ENCODE data around the gene PLEKHG3. TPM values are rescaled to one million over a fixed set of nuclear protein-coding genes. Genes with fewer than 3 reads are reported as not detected.

The PLEKHG3 gene
- total RNA-seq, 2 experiments from 2014 or later, result 6.3 to 7.1 TPM

DNA sequence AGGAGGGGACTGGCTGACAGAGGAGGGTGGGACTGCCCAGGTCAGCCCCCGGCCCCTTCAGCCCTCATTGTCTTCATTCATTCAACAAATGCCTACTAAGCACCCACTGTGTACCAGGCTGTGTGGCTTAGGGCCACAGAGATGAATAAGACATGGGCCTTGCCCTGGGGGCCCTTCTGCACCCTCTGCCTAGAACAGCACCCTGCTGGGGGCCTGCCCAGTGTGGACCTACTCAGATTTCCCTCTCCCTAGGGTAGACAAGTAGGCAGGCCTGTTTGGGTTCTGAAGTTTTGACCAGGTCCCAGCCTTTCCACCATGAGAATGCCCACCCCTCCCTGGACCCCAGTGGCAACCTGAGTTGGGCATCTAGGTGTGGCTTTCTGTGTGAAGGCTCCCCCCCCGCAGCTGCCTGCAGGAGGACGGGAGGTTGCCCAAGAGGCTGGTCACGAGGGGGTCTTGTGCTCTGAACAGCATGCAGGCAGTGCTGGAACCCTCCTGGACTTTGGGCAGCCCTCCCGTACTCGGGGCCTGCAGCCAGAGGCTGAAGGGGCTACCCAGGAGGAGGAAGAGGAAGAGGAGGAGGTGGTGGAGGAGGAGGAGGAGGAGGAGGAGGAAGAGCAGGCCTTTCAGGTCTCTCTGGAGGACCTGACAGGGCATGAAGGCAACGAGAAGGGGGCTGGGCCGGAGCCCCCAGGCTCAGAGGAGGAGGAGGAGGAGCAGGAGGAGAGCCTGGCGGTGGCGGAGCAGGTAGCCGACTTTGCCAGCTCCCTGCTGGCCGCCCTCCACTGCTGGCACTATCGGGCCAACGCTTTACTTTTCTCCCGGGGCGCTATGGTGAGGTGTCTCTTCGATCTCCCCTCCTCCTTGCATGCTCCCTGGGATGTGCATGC lies 33.4 kb downstream of the PLEKHG3 start:
- Mint-ChIP-seq H3K27me3 (no peaks in the 10 kb centered on the region), H3K36me3 (ENCODE audit: low read depth) (peaks cover 2% of the 10 kb centered on the region), H3K27ac (no peak overlapping the region), H3K4me3 (no peak overlapping the region), H3K9me3 (ENCODE audit: low read depth) (no peaks in the 10 kb centered on the region), H3K4me1 (peaks cover 10% of the 10 kb centered on the region)
- ChIA-PET POLR2A (no interaction called here), CTCF (no interaction called here)
- DNase-seq (no peak), ATAC-seq (no peak)
- intact Hi-C loops (cut with DNase I, micrococcal nuclease), result no loop called here

DNA sequence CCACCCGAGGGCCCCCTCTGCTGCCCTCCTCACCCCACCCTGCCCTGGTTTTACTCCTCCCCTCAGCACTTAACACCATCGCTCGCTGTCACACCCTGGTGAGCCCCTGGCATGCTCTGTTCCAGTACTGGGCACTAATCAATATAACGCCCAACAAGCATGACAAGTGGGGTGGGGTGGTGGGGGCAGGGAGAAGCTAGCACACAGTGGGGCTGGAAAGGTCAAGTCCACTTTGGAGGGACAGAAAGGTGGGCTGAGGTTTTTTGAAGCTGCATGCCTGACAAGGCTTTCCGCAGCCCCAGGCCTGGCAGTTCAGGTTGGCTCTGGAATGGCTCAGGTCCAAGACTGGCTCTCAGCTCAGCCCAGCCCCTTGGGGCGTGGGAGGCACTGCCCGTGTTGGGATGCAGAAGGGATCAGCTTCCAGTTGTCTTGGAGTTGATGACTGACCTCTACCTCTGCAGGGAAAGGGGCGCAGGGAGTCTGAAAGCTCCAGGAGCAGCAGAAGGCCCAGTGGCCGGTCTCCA lies 34.1 kb downstream of the PLEKHG3 start:
- CTCF ChIA-PET, result interaction anchor here (0.6 to 0.7 kb wide), 2 partner anchors 9 to 39 kb away, joined by 3 read pairs; no protein-coding TSS in a partner anchor
- intact Hi-C loops (cut with DNase I, micrococcal nuclease), result no loop called here
- DNase-seq, result no peak
- Mint-ChIP-seq H3K9me3 (ENCODE audit: low read depth) (no peaks in the 10 kb centered on the region), H3K4me3 (no peak overlapping the region), H3K27me3 (no peaks in the 10 kb centered on the region), H3K4me1 (peaks cover 10% of the 10 kb centered on the region), H3K36me3 (ENCODE audit: low read depth) (peaks cover 2% of the 10 kb centered on the region), H3K27ac (no peak overlapping the region)
- POLR2A ChIA-PET, result no interaction called here
- ATAC-seq, result no peak

DNA sequence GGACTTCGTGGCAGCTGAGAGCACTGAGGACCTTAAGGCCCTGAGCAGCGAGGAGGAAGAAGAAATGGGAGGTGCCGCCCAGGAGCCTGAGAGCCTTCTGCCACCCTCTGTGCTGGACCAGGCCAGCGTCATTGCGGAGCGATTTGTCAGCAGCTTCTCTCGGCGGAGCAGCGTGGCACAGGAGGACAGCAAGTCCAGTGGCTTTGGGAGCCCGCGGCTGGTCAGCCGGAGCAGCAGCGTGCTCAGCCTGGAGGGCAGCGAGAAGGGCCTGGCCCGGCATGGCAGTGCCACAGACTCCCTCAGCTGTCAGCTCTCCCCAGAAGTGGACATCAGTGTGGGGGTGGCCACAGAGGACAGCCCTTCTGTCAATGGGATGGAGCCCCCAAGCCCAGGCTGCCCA lies 37.0 kb downstream of the PLEKHG3 start:
- H3K9me3 Mint-ChIP-seq (ENCODE audit: low read depth), result peaks cover 3% of the 10 kb centered on the region
- CTCF ChIA-PET, result interaction anchor here (2.0 kb wide), 1 partner anchor 20 kb away, joined by 4 read pairs; no protein-coding TSS in a partner anchor

DNA sequence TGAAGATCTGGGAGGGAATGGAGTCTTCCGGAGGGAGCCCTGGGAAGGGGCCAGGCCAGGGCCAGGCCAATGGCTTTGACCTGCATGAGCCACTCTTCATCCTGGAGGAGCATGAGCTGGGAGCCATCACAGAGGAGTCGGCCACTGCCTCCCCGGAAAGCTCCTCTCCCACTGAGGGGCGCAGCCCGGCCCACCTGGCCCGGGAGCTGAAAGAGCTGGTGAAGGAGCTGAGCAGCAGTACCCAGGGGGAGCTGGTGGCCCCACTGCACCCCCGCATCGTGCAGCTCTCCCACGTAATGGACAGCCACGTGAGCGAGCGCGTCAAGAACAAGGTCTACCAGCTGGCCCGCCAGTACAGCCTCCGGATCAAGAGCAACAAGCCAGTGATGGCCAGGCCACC lies 37.7 kb downstream of the PLEKHG3 start:
- ChIA-PET POLR2A (no interaction called here), CTCF (interaction anchor here (2.0 kb wide), 1 partner anchor 20 kb away, joined by 4 read pairs; no protein-coding TSS in a partner anchor)
- DNase-seq (no peak), ATAC-seq (no peak)
- Mint-ChIP-seq H3K36me3 (ENCODE audit: low read depth) (peaks cover 2% of the 10 kb centered on the region), H3K27ac (no peak overlapping the region), H3K9me3 (ENCODE audit: low read depth) (peaks cover 3% of the 10 kb centered on the region), H3K4me3 (no peak overlapping the region), H3K27me3 (peaks cover 1% of the 10 kb centered on the region), H3K4me1 (peaks cover 9% of the 10 kb centered on the region)
- intact Hi-C loops (cut with DNase I, micrococcal nuclease), result no loop called here

More for the DNA sequence above, 37.0 kb downstream of the PLEKHG3 start:
- H3K27ac Mint-ChIP-seq, result no peak overlapping the region
- H3K4me3 Mint-ChIP-seq, result no peak overlapping the region
- intact Hi-C loops (cut with DNase I, micrococcal nuclease), result no loop called here
- POLR2A ChIA-PET, result no interaction called here
- ATAC-seq (no peak), DNase-seq (no peak)
- peaks cover 1% of the 10 kb centered on the region for H3K27me3 Mint-ChIP-seq
- peaks cover 2% of the 10 kb centered on the region for H3K36me3 Mint-ChIP-seq (ENCODE audit: low read depth)
- H3K4me1 Mint-ChIP-seq, result peaks cover 9% of the 10 kb centered on the region

DNA sequence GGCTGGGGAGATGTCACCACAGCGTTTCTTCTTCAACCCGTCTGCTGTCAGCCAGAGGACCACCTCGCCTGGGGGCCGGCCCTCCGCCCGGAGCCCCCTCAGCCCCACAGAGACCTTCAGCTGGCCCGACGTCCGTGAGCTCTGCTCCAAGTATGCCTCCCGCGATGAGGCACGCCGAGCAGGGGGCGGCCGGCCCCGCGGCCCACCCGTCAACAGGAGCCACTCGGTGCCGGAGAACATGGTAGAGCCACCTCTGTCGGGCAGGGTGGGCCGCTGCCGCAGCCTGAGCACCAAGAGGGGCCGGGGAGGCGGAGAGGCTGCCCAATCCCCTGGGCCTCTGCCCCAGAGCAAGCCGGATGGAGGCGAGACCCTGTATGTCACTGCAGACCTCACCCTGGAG lies 38.8 kb downstream of the PLEKHG3 start:
- H3K4me1 Mint-ChIP-seq, result peaks cover 9% of the 10 kb centered on the region
- ATAC-seq (no peak), DNase-seq (no peak)
- intact Hi-C loops (cut with DNase I, micrococcal nuclease), result no loop called here
- no peak overlapping the region for H3K27ac Mint-ChIP-seq
- no peak overlapping the region for H3K4me3 Mint-ChIP-seq
- H3K9me3 Mint-ChIP-seq (ENCODE audit: low read depth), result peaks cover 3% of the 10 kb centered on the region
- CTCF ChIA-PET, result interaction anchor here (2.0 kb wide), 1 partner anchor 19 kb away, joined by 4 read pairs; no protein-coding TSS in a partner anchor
- peaks cover 1% of the 10 kb centered on the region for H3K27me3 Mint-ChIP-seq
- H3K36me3 Mint-ChIP-seq (ENCODE audit: low read depth), result peaks cover 2% of the 10 kb centered on the region
- POLR2A ChIA-PET, result no interaction called here

DNA sequence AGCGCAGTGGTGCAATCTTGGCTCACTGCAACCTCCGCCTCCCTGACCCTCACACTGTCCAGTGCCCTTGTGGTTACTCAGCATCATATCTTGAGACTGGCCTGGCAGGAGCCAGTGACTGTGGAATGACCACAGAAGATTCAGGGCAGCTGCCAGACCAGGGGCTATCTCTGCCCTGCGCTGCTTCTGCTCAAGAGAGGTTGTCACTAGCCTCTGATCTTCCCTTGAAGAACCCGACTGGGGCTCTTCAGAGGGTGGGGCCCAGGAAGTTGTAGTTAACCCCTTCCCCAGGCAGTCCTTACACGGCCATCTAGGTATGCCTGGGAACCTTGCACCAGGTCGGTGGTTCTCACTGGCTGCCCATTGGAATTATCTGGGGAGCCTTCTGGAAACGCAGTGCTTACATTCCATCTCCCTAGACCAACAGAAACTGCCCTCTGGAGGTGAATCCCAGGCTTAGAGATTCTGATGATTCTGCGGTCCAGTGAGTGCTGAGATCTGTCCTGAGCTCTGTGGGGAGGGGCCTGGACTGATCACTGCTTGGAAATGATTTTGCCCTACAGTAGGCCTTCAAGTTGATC lies 41.4 kb downstream of the PLEKHG3 start:
- H3K27ac Mint-ChIP-seq, result no peak overlapping the region
- H3K36me3 Mint-ChIP-seq (ENCODE audit: low read depth), result peaks cover 2% of the 10 kb centered on the region
- H3K9me3 Mint-ChIP-seq (ENCODE audit: low read depth), result peaks cover 3% of the 10 kb centered on the region
- peaks cover 9% of the 10 kb centered on the region for H3K4me1 Mint-ChIP-seq
- H3K27me3 Mint-ChIP-seq, result peaks cover 1% of the 10 kb centered on the region
- intact Hi-C loops (cut with DNase I, micrococcal nuclease), result no loop called here
- no peak for DNase-seq
- H3K4me3 Mint-ChIP-seq, result no peak overlapping the region
- ATAC-seq, result no peak
- ChIA-PET POLR2A (no interaction called here), CTCF (interaction anchor here (1.1 to 1.3 kb wide), 2 partner anchors 17 to 20 kb away, joined by 3 to 5 read pairs; no protein-coding TSS in a partner anchor)

DNA sequence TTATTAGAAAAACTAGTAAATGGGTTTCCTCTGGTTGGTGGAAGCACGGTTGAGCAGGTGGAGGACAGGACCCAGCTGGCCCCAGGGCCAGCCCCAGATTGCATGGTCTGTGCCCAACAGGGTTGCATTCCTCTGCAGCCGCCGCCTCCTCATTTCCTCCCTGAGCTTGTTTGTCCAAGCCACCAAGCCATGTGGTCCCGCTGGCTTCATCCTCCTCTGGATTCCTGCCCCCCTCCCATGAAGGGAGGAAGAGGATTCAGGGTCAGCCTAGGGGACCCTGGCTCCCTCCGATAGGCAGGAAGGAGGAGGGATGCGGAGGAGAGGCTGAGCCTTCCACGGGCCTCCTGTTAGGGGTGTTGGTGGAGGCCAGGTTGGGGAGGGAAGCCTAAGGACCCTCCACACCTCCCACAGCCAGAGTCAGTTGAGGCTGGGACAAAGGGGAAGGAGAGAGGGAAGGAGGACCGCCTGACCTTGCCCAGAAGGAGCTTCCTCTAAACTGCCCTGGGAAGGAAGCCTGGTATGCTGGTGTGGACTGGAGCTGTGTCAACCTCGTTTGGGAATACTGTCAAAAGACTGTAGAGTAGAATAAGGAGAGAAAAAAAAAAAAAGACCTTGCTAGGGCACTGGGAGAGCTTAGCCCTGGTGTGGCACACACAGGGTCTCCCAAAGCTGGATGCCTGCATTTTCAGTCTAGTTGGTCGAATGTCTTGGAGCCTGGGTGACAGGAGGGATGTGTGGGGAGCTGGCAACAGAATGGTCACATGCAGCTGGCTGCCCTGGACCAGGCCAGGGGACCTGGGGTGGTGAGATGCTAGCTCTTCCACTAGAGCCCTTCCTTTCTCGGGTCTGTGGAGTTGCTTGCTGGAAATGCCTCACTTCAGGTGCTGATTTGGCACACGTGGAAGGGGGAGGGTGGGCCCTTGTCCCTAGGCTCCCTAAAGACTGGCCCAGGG lies 42.4 kb downstream of the PLEKHG3 start:
- intact Hi-C loops (cut with DNase I, micrococcal nuclease), result no loop called here
- no peak overlapping the region for H3K27ac Mint-ChIP-seq
- ChIA-PET POLR2A (no interaction called here), CTCF (interaction anchor here (1.3 kb wide), 1 partner anchor 16 kb away, joined by 5 read pairs; no protein-coding TSS in a partner anchor)
- DNase-seq, result no peak
- H3K4me1 Mint-ChIP-seq, result peaks cover 9% of the 10 kb centered on the region
- peaks cover 1% of the 10 kb centered on the region for H3K27me3 Mint-ChIP-seq
- H3K36me3 Mint-ChIP-seq (ENCODE audit: low read depth), result no peaks in the 10 kb centered on the region
- ATAC-seq, result no peak
- H3K4me3 Mint-ChIP-seq, result no peak overlapping the region
- peaks cover 3% of the 10 kb centered on the region for H3K9me3 Mint-ChIP-seq (ENCODE audit: low read depth)

DNA sequence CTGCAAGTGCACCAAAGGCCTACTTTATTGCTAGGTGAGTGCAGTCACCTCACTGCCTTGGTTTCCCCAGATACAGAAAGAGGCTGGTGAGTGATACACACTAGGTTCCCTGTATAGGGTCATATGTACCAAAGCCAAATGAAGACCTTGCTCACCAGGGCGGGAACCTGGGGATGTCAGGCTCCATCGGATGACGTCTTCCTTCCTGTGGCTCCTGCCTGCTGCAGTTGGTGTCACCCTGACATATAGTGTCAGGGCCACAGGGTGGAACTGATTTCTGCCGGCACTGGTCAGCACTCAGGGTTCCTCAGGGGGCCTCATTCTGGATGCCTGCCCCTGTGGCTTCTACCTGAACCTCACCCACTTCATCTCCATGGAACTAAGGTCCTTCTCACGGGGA lies 43.1 kb downstream of the PLEKHG3 start:
- peaks cover 9% of the 10 kb centered on the region for H3K4me1 Mint-ChIP-seq
- peaks cover 3% of the 10 kb centered on the region for H3K9me3 Mint-ChIP-seq (ENCODE audit: low read depth)
- no peak overlapping the region for H3K27ac Mint-ChIP-seq
- intact Hi-C loops (cut with DNase I, micrococcal nuclease), result no loop called here
- no peak overlapping the region for H3K4me3 Mint-ChIP-seq
- no peaks in the 10 kb centered on the region for H3K36me3 Mint-ChIP-seq (ENCODE audit: low read depth)
- DNase-seq (no peak), ATAC-seq (no peak)
- H3K27me3 Mint-ChIP-seq, result peaks cover 1% of the 10 kb centered on the region
- CTCF ChIA-PET, result interaction anchor here (0.9 kb wide), 1 partner anchor 17 kb away, joined by 3 read pairs; no protein-coding TSS in a partner anchor
- POLR2A ChIA-PET, result no interaction called here

DNA sequence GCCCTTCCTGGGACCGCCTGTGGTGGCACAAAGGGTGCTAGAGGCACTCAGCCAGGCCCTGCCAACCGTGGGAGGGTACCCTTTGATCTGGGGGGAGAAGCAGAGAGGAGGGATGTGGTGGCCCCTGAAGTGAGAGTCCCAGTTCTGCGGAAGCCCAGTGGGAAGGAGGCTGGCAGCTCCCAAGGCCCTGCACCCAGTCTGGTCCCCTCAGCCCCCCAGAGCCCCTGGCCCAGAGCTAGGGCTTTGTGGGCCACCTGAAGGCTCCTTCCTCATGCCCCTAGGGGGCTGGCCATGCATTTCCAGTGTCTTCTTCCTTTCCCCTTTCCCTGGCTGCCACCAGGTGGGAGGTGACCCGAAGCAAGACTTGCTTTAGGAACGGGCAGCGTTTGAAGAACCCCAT lies 44.3 kb downstream of the PLEKHG3 start:
- Mint-ChIP-seq H3K27me3 (peaks cover 1% of the 10 kb centered on the region), H3K9me3 (ENCODE audit: low read depth) (peaks cover 3% of the 10 kb centered on the region), H3K36me3 (ENCODE audit: low read depth) (no peaks in the 10 kb centered on the region), H3K27ac (no peak overlapping the region), H3K4me3 (no peak overlapping the region), H3K4me1 (peaks cover 9% of the 10 kb centered on the region)
- DNase-seq (no peak), ATAC-seq (no peak)
- intact Hi-C loops (cut with DNase I, micrococcal nuclease), result no loop called here
- CTCF ChIA-PET, result interaction anchor here (1.4 kb wide), 1 partner anchor 13 kb away, joined by 3 read pairs; no protein-coding TSS in a partner anchor
- POLR2A ChIA-PET, result no interaction called here

DNA sequence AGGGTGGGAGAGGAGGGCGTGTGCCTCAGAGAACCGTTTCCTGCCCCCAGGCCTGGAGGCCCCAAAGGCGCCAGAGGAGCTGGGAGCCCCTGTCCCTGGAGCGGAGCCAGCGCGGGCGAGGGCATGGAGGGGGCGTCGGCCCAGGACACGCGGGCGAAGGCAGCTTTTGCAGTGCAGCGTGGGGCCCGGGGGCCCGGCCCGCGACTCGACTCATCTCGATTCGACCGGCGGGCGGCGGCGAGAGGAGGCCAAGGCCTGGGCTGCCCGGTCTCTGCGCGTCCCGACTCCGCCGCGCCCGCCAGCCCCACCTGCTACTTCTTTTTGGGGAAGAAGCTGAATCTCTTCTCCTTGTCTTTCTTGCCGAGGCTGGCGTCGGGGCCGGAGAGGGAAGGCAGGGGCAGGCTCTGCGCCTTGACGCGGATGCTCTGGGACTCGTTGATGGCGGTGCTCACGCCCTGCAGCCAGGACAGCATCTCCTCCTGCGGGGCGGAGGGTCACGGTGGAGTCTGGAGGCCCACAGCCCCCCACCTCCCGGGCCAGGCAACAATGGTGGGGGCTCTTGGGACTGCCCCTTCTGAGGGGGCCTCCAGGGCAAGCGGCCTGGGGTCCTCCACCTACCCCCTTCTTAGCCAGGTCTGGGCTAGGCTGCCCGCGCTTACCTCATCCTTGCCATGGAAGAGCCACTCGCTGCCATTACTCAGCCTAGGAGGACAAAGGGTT lies 44.9 kb downstream of the PLEKHG3 start:
- Mint-ChIP-seq H3K9me3 (ENCODE audit: low read depth) (peaks cover 2% of the 10 kb centered on the region), H3K27ac (no peak overlapping the region), H3K27me3 (no peaks in the 10 kb centered on the region), H3K36me3 (ENCODE audit: low read depth) (no peaks in the 10 kb centered on the region), H3K4me3 (no peak overlapping the region), H3K4me1 (peaks cover 9% of the 10 kb centered on the region)
- intact Hi-C loops (cut with DNase I, micrococcal nuclease), result no loop called here
- CTCF ChIA-PET, result interaction anchor here (1.1 to 2.9 kb wide), 3 partner anchors 11 to 20 kb away, joined by 3 to 10 read pairs (median 3); no protein-coding TSS in a partner anchor
- DNase-seq, result no peak
- POLR2A ChIA-PET, result no interaction called here
- no peak for ATAC-seq

Measured in activated CD4-positive, alpha-beta T cell treated with anti-CD3 and anti-CD28 coated beads for 36 hours (primary cell).